ENCODE data around the gene MTMR3. TPM values are rescaled to one million over a fixed set of nuclear protein-coding genes. Genes with fewer than 3 reads are reported as not detected.
A peak's percentile ranks its signal among the peaks of the same experiment; 100 is the strongest.
"Not testable (repeated sequence)": the region's sequence is repeated elsewhere in the genome, so short reads cannot be mapped to it uniquely, and the experiment has no call there.

MTMR3 gene
- total RNA-seq, 1 experiment from 2014 or later, result 16.7 TPM

GRCh38 chr22:30054067-30054763 lies 171.2 kb downstream of the MTMR3 start:
- no peak for DNase-seq (ENCODE audit: low read depth)

GRCh38 chr22:30054764-30055069 lies 171.7 kb downstream of the MTMR3 start:
- no peak for DNase-seq (ENCODE audit: low read depth)

- no peak for DNase-seq (ENCODE audit: low read depth)
These were observed 173.0 kb downstream of the MTMR3 start for GRCh38 chr22:30056015-30056414.

GRCh38 chr22:30057375-30057774 lies 174.4 kb downstream of the MTMR3 start:
- DNase-seq (ENCODE audit: low read depth), result no peak

- not testable (repeated sequence) for DNase-seq (ENCODE audit: low read depth)
These were observed 176.5 kb downstream of the MTMR3 start for GRCh38 chr22:30059346-30060020.

GRCh38 chr22:30061094-30061493 lies 178.1 kb downstream of the MTMR3 start:
- not testable (repeated sequence) for DNase-seq (ENCODE audit: low read depth)

- no peak for DNase-seq (ENCODE audit: low read depth)
These were observed 179.3 kb downstream of the MTMR3 start for GRCh38 chr22:30062259-30062658.

- DNase-seq (ENCODE audit: low read depth), result no peak
These were observed 180.0 kb downstream of the MTMR3 start for GRCh38 chr22:30062950-30063349.

- no peak for DNase-seq (ENCODE audit: low read depth)
These were observed 181.2 kb downstream of the MTMR3 start for GRCh38 chr22:30064172-30064571.

GRCh38 chr22:30073743-30074142 lies 190.8 kb downstream of the MTMR3 start:
- no peak for DNase-seq (ENCODE audit: low read depth)

- no peak for DNase-seq (ENCODE audit: low read depth)
These were observed 191.2 kb downstream of the MTMR3 start for GRCh38 chr22:30074147-30074546.

GRCh38 chr22:30074994-30075393 lies 192.0 kb downstream of the MTMR3 start:
- no peak for DNase-seq (ENCODE audit: low read depth)

- no peak for DNase-seq (ENCODE audit: low read depth)
These were observed 194.4 kb downstream of the MTMR3 start for GRCh38 chr22:30077279-30077880.

- DNase-seq (ENCODE audit: low read depth), result no peak
These were observed 195.6 kb downstream of the MTMR3 start for GRCh38 chr22:30078320-30079311.

- peak; percentile 58 for DNase-seq (ENCODE audit: low read depth)
These were observed 197.1 kb downstream of the MTMR3 start, which contains the start of gene HORMAD2 for GRCh38 chr22:30079952-30080533. Gene HORMAD2 (plus strand): TSS chr22:30080464. CDS start chr22:30093953, 13,489 bp downstream.

Other genes starting within 250 kb of the MTMR3 start
- 0.52 and 1.7 TPM in 2 replicates for gene CABP7, start 163.2 kb upstream of the MTMR3 start, total RNA-seq (2014; rRNA removed; shearing (Covaris generic))
- 19.4 and 27.5 TPM in 2 replicates for gene ZMAT5, start 116.2 kb upstream of the MTMR3 start, total RNA-seq (2014; rRNA removed; shearing (Covaris generic))
- gene UQCR10, start 115.8 kb upstream of the MTMR3 start, total RNA-seq (2014; rRNA removed; shearing (Covaris generic)), result 126 and 140 TPM in 2 replicates
- 14.8 and 28.7 TPM in 2 replicates for gene ASCC2, start 44.9 kb upstream of the MTMR3 start, total RNA-seq (2014; rRNA removed; shearing (Covaris generic))
- gene HORMAD2, start 197.3 kb downstream of the MTMR3 start, total RNA-seq (2014; rRNA removed; shearing (Covaris generic)), result 0.22 TPM in 1 of 2 replicates, not detected in the other